NCI-H146 treated with DMSO at 0.1 percent for 48 hours (cell line): ENCODE measurements around the gene C16orf46.

ENCODE experiments used
- DNase-seq: peaks from one replicate; lab custom pipeline; 2025; ENCODE audit not compliant: unreplicated experiment; lab: John Stamatoyannopoulos, UW

The C16orf46 gene

DNA sequence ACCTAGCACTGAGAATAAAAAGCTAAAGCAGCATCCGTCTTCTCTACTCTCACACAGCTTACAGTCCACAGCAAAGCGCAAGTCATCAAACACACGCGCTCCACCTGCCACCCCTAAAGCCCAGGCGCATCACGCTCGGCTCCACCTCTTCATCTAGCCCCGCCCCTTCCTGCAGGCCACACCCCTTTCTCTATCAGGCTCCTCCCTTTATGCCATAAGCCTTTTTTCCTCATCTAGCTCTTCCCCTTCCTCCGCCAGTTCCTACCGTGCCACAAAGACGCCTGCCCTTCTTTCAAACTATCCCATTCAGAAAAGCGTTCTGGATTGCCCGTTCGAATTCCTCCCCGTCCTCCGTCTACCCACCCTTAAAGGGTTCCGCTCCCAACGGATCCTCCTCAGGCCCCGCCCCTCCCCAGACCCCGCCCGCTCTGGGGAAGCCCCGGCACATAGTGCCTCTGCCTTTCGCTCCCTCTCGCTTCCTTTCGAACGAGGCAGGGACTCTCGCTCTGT, 417 bp downstream of the C16orf46 start:
- DNase-seq: peak; percentile 57

DNA sequence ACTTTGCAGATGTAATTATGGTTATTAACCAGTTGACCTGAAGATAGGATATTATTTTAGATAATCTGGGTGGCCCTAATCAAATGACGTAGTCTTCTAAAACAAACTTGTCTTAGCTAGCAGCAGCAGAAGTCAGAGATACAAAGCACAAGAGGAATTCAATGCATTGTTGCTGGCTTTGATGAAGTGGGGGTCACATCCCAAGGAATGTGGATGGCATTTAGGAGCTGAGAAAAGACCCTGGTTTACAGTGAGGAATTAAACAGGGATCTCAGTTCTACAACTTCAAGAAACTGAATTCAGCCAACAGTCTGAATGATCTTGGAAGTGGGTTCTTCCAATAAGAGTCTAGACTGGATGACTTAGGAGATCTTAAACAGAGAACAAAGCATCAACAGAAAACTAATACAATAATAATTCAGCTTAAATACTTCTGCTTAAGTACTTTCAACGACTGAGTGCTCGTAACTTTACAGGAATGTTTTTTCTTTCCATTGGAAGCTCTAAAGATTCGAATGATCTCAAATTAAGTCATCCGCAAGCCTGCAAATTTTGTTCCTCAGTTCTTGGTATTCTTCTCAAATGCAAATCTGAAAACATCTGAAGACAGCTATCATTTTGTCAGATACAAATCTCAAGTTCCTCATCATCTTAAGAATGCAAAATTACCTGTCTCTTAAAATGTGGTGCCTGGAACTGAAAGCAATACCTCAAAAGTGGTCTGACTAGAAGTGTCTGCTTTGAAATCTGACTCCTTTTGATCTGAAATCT, 3.3 kb downstream of the C16orf46 start:
- DNase-seq: no peak

DNA sequence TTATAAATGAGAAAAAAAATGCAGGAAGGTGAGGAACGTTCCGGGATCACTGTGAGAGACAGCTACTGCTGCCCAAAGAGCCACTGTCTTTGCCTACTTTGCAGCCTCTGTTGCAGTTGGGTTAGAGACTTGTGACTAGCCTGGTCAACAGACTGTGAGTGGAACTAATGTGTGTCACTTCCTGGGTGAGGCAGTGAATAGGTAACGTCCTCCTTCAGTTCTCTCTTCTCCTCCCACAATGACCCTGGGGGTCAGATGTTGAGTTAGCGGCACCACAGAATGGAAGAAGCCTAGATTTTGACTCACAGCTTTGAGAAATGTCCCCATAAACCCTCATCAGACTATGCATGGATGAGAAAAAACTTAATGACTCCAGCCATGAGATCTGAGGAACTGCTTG, 5.2 kb downstream of the C16orf46 start:
- no peak for DNase-seq

DNA sequence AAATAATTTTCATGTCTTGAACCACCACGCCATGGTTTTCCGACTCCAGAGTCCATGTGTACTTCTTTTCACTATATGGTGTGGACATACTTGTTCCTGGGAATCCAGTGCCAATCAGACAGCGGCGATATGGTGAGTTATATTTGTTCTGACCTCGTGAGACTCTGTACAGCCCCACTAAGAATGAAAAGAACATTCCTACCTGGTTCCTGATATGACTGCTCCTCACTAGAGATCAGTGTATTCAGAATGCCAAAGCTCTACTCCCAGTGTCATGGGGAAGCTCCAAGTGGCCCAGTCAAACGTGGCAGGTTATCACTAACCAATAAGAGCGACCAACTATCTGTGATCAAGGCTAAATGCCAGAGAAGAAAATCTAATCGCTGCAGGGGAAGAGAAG, 6.1 kb downstream of the C16orf46 start:
- DNase-seq: no peak

DNA sequence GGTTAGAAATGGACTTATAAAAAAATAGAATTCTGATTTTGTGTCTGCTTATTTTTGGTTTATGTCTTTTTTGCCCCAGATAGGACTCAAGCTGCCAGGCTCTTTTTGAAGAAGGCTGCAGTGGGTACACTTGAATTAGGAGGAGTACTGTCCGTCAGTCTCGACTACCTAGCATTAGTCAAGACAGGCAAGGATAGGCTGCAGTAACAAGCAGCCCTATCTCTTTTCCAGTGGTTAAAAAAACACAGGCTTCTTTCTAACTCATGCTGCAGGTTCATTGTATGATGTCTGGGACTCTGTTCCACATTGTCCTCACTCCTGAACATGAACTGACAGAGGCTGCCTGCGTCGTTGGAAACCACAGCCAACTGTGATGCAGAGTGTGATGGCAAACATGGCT, 8.0 kb downstream of the C16orf46 start:
- DNase-seq: no peak

DNA sequence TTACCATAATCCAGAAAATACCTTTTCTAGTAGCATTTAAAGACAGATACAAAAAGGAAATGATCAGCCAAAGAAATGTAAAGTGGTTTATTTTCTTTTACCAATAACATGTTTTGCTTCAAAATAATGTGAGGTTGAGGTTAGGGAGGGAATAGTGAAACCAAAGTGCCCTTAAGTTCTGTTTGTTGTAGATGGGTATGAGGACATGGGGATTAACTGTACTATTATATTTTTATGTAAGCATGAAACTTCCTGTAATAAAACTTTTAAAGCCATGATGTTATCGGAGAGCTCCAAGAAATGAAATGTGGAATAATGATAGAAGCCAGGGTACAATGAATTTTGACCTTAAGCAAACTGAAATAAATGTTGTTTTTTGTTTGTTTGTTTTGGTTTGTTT, 9.9 kb downstream of the C16orf46 start:
- DNase-seq: no peak

DNA sequence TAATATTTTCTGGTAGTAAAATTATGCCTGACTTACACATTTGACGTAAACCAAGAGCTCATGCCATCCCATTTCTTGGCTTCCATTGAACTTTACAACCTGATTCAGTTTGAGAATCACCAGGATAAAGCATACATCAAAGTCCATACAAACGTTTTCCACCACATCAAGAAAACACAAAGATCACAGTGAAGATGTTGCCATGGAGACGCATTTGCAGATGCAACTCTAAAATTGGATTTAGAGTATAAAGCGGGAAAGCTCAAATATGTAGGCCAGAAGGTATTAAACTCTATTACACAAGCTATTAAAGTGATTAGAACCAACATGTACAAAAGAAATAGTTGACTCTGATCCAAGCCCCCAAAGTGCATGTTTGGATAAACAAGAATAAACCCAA, 10.4 kb downstream of the C16orf46 start:
- no peak for DNase-seq

DNA sequence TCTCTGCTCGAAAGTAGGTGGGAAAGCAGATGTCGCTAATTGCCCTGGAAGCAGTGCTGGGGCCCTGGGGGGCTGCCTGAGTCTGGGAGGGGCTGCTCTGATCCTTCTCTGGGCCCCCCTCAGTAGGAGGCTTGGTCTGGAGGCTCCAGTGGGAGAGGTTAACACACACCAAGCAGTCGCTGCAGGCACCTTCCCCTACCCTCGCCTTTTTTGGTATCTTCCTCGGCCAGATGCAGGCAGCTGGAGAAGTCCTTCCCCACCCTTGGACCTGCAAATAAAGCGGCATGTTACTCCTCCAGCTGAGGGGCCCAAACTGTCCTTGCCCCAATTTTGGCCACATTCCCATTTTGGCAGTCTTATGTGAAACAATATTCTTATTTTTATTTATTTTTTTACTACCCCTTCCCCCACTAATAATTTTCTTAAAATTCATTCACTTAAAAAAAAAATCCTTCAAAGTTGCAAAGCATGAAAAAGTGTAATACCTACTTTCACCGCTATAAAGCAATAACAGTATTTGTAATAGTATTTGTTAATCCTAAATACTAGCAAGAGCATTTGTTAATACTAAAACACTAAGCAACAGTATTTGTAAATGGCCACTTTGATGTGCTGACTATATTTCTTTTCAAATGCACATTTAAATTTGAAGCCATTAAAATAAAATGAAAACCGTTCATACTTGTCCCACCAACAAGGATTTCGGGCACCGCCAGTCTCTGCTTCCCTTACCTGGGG, 15.0 kb downstream of the C16orf46 start:
- DNase-seq: no peak

DNA sequence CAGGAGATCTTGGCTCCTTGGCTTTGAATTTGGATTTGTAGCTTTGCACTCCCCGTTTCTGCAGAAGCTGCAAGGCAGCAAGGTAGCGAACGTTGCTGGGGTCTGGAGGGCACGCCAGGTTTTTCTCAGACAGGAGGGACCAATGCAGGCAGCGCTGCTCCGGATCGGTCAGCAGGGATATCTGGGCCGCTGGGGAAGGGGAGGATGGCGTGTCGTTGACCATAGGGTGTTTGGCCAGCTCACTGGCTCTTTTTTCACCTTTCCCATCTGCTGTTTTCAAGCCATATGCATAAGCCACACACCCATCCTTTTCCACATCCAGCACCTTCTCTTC, 15.8 kb downstream of the C16orf46 start:
- DNase-seq: no peak

DNA sequence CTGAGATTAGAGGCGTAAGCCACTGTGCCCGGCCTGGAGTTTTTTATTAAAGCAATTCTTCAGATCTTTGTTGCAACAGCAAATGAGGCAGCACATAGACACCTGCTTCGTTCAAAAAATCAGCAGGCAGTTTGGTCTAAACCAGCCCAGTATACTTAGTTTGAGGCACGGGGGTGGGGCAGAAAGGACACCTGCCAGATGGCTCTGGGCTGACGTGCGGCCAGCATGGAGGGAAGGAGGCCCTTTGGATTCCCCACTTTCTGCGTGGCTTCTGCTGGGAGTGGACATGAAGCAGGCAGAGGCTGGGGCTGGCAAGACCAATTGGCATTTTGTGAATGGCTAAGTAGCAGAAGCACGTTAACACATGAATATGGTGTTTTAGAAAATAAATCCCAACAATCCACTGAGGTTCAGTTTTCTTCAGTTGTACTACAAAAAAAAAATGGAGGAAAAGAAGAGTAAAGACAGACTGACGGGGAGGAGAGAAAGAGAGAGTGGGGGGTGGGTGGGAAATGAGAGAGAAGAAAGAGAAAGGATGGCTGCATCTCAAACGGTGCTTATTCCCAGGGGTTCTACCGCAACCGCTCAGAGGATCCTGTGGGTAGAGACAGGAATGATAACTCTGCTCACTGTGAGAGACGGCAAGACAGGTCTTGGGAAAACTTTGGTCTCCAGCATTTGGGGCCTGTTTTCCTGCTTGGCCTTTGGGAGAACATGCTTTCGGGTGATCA, 16.3 kb downstream of the C16orf46 start:
- no peak for DNase-seq

DNA sequence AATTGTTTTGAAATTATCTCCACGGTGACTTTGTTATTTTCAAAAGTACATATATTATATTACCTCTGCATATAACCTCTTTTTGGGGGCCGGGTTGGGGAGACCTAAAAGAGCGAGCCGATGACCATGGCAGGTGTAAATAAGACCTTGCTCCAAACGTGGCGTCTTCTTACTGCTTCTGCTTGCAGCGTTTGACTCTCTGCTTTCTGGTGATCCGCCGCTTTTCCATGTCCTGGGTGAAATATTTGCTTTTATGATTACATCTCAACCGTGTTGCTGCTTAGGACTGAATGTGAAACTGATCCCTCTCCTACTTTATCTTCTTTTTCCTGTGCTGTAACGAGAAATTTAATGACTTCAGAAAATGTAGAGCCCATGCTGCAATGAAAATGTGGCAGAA, 23.3 kb downstream of the C16orf46 start:
- no peak for DNase-seq

DNA sequence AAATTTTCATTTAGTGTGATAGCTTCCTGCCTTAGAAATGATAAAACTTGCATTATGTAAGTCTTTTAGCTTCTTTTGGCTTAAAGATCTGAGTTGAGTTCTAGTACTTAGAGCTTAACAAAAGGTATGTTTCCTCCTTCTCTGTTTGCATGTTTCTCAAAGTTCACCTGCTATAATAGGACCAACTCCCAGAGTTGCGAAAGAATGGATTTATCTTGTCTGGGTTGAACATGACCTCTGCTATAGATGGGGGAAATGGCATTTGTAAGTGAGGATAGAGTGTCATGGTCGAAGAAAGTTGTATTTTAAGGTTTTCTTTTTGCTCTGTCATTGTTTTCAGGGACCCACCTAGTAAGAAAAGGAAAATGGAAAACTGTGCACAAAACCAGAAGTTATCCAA, 34.2 kb downstream of the C16orf46 start:
- DNase-seq: no peak

DNA sequence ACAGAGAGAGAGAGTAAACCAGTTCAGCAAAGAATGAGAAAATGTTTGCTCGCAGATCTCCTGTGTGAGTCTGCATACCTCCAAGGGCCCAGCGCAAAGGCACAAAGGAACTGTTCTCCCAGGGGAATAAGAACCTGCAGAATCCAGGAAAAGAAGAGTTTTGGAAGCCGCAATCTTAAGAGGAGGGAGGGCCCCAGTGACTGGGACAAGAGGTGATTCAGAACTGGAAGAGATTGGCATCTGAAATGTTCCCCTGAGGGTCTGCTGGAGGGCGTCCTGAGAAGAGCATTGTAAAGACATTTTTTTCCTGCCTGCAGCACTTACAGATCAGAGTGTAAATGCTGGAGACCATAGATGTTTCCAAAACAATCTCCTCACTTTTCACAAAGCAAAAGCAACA, 35.3 kb downstream of the C16orf46 start:
- DNase-seq: no peak

DNA sequence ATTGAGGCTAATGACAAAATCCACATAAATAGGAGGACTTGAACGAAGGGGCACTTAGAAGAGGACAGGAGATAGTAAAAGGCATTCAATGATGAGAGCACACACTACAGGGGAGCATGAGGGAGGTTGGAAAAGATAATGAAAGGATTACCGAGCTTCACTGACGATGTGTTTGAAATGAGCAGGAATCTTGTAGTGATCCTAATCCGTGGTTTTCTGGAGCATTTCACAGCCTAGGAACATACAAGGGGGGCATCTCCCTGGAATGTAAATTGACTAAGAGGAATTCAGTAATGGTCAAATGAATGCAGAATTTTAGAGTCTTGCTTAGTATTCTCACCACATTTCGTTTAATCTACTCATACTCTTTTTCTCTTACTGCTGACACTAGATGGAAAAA, 36.2 kb downstream of the C16orf46 start:
- DNase-seq: no peak

DNA sequence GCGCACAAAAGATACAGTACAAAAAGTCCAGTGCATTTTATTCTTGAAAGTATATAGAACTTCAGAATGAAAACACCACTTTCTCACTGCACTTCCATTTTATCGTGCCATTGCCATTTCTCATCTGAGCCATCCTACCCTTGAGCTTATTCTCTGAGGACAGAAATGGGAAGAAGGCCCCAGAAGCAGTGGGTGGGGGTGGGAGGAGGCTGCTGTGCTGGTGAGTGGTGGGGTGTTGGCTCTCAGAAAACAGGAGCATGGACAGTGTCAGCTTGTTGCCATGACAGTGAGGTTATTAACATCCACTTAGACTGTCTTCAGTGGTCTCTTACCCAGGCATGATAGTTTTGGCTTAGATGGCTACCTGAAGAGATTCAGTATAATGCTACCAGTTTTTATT, 36.9 kb downstream of the C16orf46 start:
- DNase-seq: no peak

DNA sequence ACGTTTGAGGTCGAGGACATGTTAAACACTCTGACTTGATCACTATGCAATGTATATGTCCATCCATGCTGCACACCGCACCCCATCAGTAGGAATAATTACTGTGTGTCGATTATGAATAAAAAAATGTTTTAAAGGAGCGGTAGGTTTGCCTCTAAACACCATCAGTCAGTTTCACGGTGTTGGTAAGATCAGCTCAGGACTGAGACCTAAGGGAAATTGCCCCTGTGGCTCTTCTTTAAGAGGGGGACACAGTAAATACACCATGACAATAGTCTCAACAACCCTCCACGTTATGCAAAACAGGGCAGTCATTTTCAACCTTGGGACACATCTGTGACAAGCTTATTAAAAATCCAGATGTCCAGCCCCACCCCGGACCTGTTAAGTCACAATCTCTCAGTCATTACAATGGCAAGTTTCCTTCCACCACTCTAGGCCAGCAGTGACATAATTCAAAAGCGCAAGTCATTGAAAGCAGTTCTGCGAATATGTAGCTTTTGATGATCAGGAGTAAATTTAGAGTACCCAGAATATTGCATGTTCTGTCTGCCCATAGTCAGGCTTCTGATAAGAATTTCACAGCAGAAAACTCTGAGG, 40.2 kb downstream of the C16orf46 start:
- DNase-seq: no peak

DNA sequence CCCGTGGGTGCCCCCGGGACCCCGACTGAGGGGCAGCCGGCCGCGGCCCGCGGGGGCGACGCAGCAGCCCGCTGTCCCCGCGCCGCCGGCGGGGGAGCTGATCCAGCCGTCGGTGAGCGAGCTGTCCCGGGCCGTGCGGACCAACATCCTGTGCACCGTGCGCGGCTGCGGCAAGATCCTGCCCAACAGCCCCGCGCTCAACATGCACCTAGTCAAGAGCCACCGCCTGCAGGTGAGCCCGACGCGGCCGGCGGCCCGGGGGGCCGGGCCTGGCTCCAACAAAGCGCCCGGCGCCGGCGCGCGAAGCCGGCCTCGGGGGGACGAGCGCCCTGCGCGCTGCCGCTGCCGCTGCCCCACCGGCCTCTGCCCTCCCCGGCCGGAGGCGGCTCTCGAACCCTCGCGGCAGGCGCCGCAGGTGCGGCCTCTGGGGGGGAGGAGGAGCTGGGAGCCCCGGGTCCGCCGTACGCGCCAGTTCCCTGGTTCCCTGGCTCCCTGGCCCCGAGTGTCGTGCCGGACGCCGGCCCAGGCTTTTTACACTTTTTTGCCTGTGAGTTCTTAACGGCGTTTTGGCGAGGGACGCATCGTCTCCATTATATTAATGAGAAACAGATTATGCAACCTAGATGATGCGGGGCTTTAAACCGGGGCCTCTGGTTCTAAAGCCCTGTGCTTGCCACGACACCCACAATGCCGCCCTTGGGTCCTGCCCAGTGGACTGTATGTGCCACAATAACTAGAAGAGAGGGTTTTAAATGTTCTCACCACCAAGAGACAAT, 40.9 kb downstream of the C16orf46 start:
- DNase-seq: no peak

DNA sequence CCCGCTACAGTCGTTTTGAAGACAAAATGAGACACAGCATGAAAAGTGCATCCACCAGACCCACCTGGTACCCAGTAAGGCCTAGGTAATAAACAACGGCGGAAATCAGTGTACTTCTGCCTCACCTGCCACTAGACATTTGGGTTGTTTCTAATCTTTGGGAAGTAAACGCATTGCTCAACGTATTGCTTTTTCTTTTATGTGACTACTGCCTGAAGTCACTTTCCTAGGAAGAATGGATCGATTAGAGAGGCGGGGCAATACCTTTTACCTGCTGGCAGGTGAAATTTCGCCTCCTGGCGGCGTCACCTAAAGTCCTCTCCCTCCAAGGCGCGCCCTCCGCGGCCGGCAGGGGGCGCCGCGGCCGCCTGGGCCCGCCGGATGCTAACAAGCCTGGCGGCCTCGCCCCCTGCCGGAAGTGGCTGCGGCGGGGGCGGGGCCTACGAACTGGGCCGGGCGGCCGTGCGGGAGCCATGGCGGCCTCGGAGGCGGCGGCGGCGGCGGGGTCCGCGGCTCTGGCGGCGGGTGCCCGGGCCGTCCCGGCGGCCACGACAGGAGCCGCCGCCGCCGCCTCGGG, 41.6 kb downstream of the C16orf46 start, which contains the start of gene ATMIN:
Gene ATMIN (plus strand): TSS at position 445 of the 577 bp plus-strand sequence. CDS start 29 bp downstream, at position 474.
- peak; percentile 72 for DNase-seq

DNA sequence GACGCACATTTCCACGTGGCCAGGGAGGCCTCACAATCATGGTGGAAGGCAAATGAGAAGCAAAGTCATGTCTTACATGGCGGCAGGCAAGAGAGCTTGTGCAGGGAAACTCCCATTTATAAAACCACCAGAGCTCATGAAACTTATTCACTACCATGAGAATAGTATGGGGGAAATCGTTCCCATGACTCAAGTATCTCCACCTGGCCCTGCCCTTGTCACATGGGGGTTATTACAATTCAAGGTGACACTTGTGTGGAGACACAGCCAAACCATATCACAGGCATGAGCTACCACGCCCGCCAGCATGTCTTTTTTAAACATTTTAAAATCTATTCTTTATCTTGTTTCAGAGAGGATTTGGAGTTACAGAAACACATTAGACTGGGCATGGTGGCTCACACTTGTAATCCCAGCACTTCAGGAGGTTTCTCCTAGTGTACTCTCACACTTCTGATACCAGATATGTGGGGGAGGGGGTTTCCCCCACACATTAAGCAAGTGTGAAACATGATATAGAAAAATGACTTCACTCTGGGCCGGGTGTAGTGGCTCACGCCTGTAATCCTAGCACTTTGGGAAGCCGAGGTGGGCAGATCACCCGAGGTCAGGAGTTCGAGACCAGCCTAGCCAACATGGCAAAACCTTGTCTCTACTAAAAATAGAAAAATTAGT, 47.0 kb downstream of the C16orf46 start:
- no peak for DNase-seq

DNA sequence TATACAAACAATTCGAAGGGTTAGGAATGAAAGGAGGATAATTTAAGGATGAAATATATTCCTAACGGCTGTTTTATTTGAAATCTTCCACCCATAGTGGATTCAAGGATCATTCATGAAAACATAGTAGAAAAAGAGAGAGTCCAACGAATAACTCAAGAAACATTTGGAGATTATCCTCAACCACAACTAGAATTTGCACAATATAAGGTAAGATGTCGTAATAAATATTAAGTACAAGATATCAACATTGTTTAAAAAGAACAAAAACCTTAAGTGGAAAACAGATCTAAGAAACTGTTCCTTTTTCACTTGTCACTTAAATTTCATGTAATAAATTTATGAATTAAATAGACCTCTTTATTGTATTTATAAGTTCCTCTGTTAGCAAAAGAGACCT, 50.6 kb downstream of the C16orf46 start:
- DNase-seq: no peak
